Smooth muscle cell (in vitro differentiated cells): ENCODE results near the gene RPL10L. TPM values are rescaled to one million over a fixed set of nuclear protein-coding genes. Genes with fewer than 3 reads are reported as not detected.
A peak's percentile ranks its signal among the peaks of the same experiment; 100 is the strongest.

Source experiments
- DNase-seq: peaks from one replicate; lab custom pipeline; 2025; ENCODE audit not compliant: unreplicated experiment; lab: John Stamatoyannopoulos, UW
- H2AFZ ChIP-seq: fragments of 200-600 bp; sonication (generic); 2 replicates; pipeline ENCODE4 v1.6.0; 2016; ENCODE audit warnings: antibody characterized with exemption, low read depth, mild to moderate bottlenecking
- H3F3A ChIP-seq: fragments of 200-600 bp; sonication (generic); 2 replicates; pipeline ENCODE4 v1.6.0; 2017; ENCODE audit warnings: antibody characterized with exemption, low read depth
- H3K27ac ChIP-seq: fragments of 200-600 bp; sonication (generic); 2 replicates; pipeline ENCODE4 v1.5.1; 2016; ENCODE audit warnings: low read depth, mild to moderate bottlenecking
- H3K27me3 ChIP-seq: fragments of 200-600 bp; sonication (generic); 2 replicates; pipeline ENCODE4 v1.6.1; 2016; ENCODE audit warnings: low read depth, mild to moderate bottlenecking
- H3K36me3 ChIP-seq: fragments of 200-600 bp; sonication (generic); 2 replicates; pipeline ENCODE4 v1.5.1; 2016; ENCODE audit warnings: low read depth
- H3K4me1 ChIP-seq: fragments of 200-600 bp; sonication (generic); 2 replicates; pipeline ENCODE4 v1.5.1; 2016; ENCODE audit warnings: low read depth
- H3K4me2 ChIP-seq: fragments of 200-600 bp; sonication (generic); 2 replicates; pipeline ENCODE4 v1.6.0; 2016; ENCODE audit warnings: mild to moderate bottlenecking
- H3K4me3 ChIP-seq: fragments of 200-600 bp; sonication (generic); 2 replicates; pipeline ENCODE4 v1.5.1; 2016; ENCODE audit warnings: mild to moderate bottlenecking
- H3K79me2 ChIP-seq: fragments of 200-600 bp; sonication (generic); 2 replicates; pipeline ENCODE4 v1.6.0; 2016; ENCODE audit warnings: low read depth, mild to moderate bottlenecking
- H3K9ac ChIP-seq: fragments of 200-600 bp; sonication (generic); 2 replicates; pipeline ENCODE4 v1.6.0; 2016; ENCODE audit warnings: low read depth
- H3K9me3 ChIP-seq: fragments of 200-600 bp; sonication (generic); replicated peaks from 2 replicates; pipeline ENCODE4 v1.5.1; 2016; ENCODE audit warnings: low read depth
- H4K20me1 ChIP-seq: fragments of 200-600 bp; sonication (generic); 2 replicates; pipeline ENCODE4 v1.6.0; 2016; ENCODE audit warnings: low read depth
- WGBS: methylation state at CpG from one replicate; pipeline ENCODE4 v1.1.7; 2016; ENCODE audit warnings: low lambda C conversion rate; 5-methylcytosine and 5-hydroxymethylcytosine counted together
- polyA plus RNA-seq: library from polyadenylated mRNA; unstranded; fragments of >200 nt; fragmentation: Nextera tagmentation; extraction: Ambion mirVana; gene quantifications from 2 replicates; pipeline ENCODE4 v1.2.1, GENCODE V29; 2016
- total RNA-seq: library from RNA; depleted of rRNA; stranded (reverse); fragments of >200 nt; gene quantifications from 2 replicates; pipeline ENCODE4 v1.2.3, GENCODE V29; 2014
- TF ChIP-seq, protein P1 (sequence below): fragments of 200-600 bp; sonication (generic); IDR thresholded peaks from 2 replicates; pipeline ENCODE4 v1.5.1; 2017; ENCODE audit warnings: borderline replicate concordance, mild to moderate bottlenecking, antibody characterized with exemption; ENCODE audit not compliant: insufficient read depth, poor library complexity, severe bottlenecking

Gene RPL10L
- total RNA-seq (not detected in 2 replicates), polyA plus RNA-seq (not detected in 2 replicates)

DNA sequence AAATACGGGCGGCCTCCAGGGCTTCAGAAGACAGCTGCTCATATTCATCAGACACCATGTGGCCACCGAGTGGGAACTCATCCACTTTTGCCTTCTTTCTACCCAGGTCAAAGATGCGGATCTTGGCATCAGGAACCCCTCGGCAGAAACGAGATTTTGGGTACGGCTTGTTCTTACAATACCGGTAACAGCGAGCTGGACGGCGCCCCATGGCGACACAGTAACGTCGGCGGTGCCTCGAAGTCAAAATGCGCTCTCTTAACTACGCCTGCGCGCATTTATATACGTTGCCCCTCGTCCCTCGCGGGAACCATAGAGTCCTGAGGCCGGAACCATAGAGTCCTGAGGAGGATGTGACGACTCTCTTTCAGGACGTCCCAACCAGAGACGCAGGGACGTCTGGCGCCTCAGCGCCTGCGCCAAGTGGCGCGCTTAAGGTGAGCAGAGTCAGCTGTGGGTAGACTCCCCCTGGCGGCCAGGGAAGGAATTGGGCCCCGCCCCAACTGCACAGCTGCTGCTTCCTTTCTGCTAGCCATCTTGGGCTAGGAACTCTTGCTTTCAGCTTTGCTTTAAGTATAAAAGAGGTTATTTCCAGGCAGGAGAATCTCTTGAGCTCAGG is at the start of gene RPL10L:
Gene RPL10L, minus strand, starts transcription at position 256 of the 619 bp plus-strand sequence. Its CDS starts 45 bp downstream, at position 211.
- H4K20me1 ChIP-seq, result no peaks in the 10 kb centered on the region
- no peaks in the 10 kb centered on the region for H3F3A ChIP-seq
- H3K9ac ChIP-seq, result no peak within 1 kb of the TSS
- no peak within 1 kb of the TSS for H3K4me2 ChIP-seq
- no peaks in the 10 kb centered on the region for H3K9me3 ChIP-seq
- H3K4me3 ChIP-seq, result no peak within 1 kb of the TSS
- DNase-seq, result no peak
- H3K27me3 ChIP-seq, result no peaks in the 10 kb centered on the region
- H3K4me1 ChIP-seq, result no peaks in the 10 kb centered on the region
- WGBS, result 96% methylated on average over 36 of the region's 36 CpGs
- no peaks in the 10 kb centered on the region for H3K79me2 ChIP-seq
- TF ChIP-seq, protein P1, sequence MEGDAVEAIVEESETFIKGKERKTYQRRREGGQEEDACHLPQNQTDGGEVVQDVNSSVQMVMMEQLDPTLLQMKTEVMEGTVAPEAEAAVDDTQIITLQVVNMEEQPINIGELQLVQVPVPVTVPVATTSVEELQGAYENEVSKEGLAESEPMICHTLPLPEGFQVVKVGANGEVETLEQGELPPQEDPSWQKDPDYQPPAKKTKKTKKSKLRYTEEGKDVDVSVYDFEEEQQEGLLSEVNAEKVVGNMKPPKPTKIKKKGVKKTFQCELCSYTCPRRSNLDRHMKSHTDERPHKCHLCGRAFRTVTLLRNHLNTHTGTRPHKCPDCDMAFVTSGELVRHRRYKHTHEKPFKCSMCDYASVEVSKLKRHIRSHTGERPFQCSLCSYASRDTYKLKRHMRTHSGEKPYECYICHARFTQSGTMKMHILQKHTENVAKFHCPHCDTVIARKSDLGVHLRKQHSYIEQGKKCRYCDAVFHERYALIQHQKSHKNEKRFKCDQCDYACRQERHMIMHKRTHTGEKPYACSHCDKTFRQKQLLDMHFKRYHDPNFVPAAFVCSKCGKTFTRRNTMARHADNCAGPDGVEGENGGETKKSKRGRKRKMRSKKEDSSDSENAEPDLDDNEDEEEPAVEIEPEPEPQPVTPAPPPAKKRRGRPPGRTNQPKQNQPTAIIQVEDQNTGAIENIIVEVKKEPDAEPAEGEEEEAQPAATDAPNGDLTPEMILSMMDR, result peak; percentile 27
- H3K36me3 ChIP-seq, result no peaks in the 10 kb centered on the region
- H2AFZ ChIP-seq, result no peak within 1 kb of the TSS
- H3K27ac ChIP-seq, result no peak within 1 kb of the TSS

GRCh38 chr14:46691819-46692218 is 40.2 kb upstream of the RPL10L start:
- TF ChIP-seq, protein P1, result no peak
- Histone ChIP-seq H3K36me3 (no peaks in the 10 kb centered on the region), H3K79me2 (no peaks in the 10 kb centered on the region), H3K9ac (no peak overlapping the region), H3K27ac (no peak overlapping the region), H3K27me3 (no peaks in the 10 kb centered on the region), H3K9me3 (no peaks in the 10 kb centered on the region), H4K20me1 (no peaks in the 10 kb centered on the region), H3K4me1 (peaks cover 12% of the 10 kb centered on the region), H3K4me2 (no peak overlapping the region), H3F3A (no peaks in the 10 kb centered on the region), H3K4me3 (no peak overlapping the region), H2AFZ (no peak overlapping the region)
- no peak for DNase-seq
- 86% methylated on average over 3 of the region's 3 CpGs for WGBS

DNA sequence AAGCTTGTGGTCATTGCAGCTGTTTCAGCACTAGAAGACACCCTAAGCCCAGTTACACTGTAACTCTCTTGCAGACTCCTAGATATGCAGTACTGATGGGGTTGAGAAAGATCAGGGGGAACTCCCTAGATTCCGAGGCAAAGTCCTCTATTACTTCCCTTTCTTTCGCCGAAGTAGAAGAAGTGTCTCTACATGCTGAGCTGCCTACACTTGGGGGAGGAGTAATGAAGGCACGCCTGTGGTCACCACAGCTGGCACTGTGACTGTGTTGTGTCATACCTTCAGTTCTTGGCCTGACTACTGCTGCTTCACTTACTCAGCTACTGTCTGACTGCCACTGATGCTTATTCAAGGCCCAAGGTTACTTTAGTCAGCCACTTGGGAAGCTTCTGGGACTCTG is 35.1 kb upstream of the RPL10L start:
- no peak overlapping the region for H2AFZ ChIP-seq
- no peak overlapping the region for H3K4me2 ChIP-seq
- H4K20me1 ChIP-seq, result no peaks in the 10 kb centered on the region
- no peaks in the 10 kb centered on the region for H3K79me2 ChIP-seq
- 90% methylated on average over 4 of the region's 4 CpGs for WGBS
- no peaks in the 10 kb centered on the region for H3F3A ChIP-seq
- H3K4me1 ChIP-seq, result no peaks in the 10 kb centered on the region
- H3K9ac ChIP-seq, result no peak overlapping the region
- no peaks in the 10 kb centered on the region for H3K9me3 ChIP-seq
- no peaks in the 10 kb centered on the region for H3K27me3 ChIP-seq
- TF ChIP-seq, protein P1, result no peak
- no peak for DNase-seq
- no peaks in the 10 kb centered on the region for H3K36me3 ChIP-seq
- no peak overlapping the region for H3K27ac ChIP-seq
- no peak overlapping the region for H3K4me3 ChIP-seq

- no peaks in the 10 kb centered on the region for H3K4me1 ChIP-seq
- H3F3A ChIP-seq, result no peaks in the 10 kb centered on the region
- H3K9ac ChIP-seq, result no peak overlapping the region
- no peak for DNase-seq
- no peak overlapping the region for H3K4me3 ChIP-seq
- H3K79me2 ChIP-seq, result no peaks in the 10 kb centered on the region
- H2AFZ ChIP-seq, result no peak overlapping the region
- no peaks in the 10 kb centered on the region for H3K27me3 ChIP-seq
- WGBS, result 84% methylated on average over 3 of the region's 3 CpGs
- H3K27ac ChIP-seq, result no peak overlapping the region
- no peaks in the 10 kb centered on the region for H3K36me3 ChIP-seq
- no peaks in the 10 kb centered on the region for H4K20me1 ChIP-seq
- no peaks in the 10 kb centered on the region for H3K9me3 ChIP-seq
- TF ChIP-seq, protein P1, result no peak
- no peak overlapping the region for H3K4me2 ChIP-seq
Observed at GRCh38 chr14:46672128-46672527, 20.5 kb upstream of the RPL10L start.
